HepG2 (cell line): ENCODE data around the gene SASH1. TPM values are rescaled to one million over a fixed set of nuclear protein-coding genes. Genes with fewer than 3 reads are reported as not detected.

Source experiments
- AKAP8 ChIP-seq: sonication (generic); formaldehyde crosslinking; IDR thresholded peaks from 2 replicates; pipeline ENCODE4 v1.5.1; 2020; ENCODE audit warnings: mild to moderate bottlenecking, missing genetic modification reagents
- CERS6 ChIP-seq: sonication (generic); formaldehyde crosslinking; IDR thresholded peaks from 2 replicates; pipeline ENCODE4 v1.5.0; 2020; ENCODE audit warnings: missing genetic modification reagents
- FOXC1 ChIP-seq: sonication (generic); formaldehyde crosslinking; IDR thresholded peaks from 2 replicates; pipeline ENCODE4 v1.8.0; 2022; ENCODE audit warnings: mild to moderate bottlenecking, missing genetic modification reagents, borderline replicate concordance
- HNRNPLL ChIP-seq: fragments of 200-400 bp; formaldehyde crosslinking; IDR thresholded peaks from 2 replicates; pipeline ENCODE4 v1.6.1; 2017; ENCODE audit warnings: mild to moderate bottlenecking, low read depth, low read length; ENCODE audit not compliant: poor library complexity, severe bottlenecking
- KDM3A ChIP-seq: IDR thresholded peaks from 2 replicates; pipeline ENCODE4 v1.6.1; 2018; ENCODE audit warnings: low read depth, missing compliant biosample characterization
- KDM6A ChIP-seq: IDR thresholded peaks from 2 replicates; pipeline ENCODE4 v1.6.1; 2016; ENCODE audit warnings: low read depth
- MTA1 ChIP-seq: sonication (generic); formaldehyde crosslinking; IDR thresholded peaks from 2 replicates; pipeline ENCODE4 v1.4.0; 2020; ENCODE audit warnings: missing genetic modification reagents, mild to moderate bottlenecking, borderline replicate concordance
- PAX8 ChIP-seq: sonication (generic); formaldehyde crosslinking; IDR thresholded peaks from 2 replicates; pipeline ENCODE4 v1.8.0; 2022; ENCODE audit warnings: mild to moderate bottlenecking, missing genetic modification reagents, borderline replicate concordance
- PAXIP1 ChIP-seq: sonication (generic); formaldehyde crosslinking; conservative IDR thresholded peaks from 2 replicates; pipeline ENCODE4 v1.4.0; 2020; ENCODE audit warnings: mild to moderate bottlenecking, missing genetic modification reagents, moderate library complexity
- PREB ChIP-seq: sonication (generic); formaldehyde crosslinking; IDR thresholded peaks from 2 replicates; pipeline ENCODE4 v1.4.0; 2020; ENCODE audit warnings: missing genetic modification reagents
- RORA ChIP-seq: sonication (generic); formaldehyde crosslinking; IDR thresholded peaks from 2 replicates; pipeline ENCODE4 v1.5.0; 2020; ENCODE audit warnings: mild to moderate bottlenecking, missing genetic modification reagents, moderate library complexity
- SALL1 ChIP-seq: sonication (generic); formaldehyde crosslinking; IDR thresholded peaks from 2 replicates; pipeline ENCODE4 v1.8.0; 2022; ENCODE audit warnings: mild to moderate bottlenecking, missing genetic modification reagents
- SMAD3 ChIP-seq: sonication (generic); formaldehyde crosslinking; IDR thresholded peaks from 2 replicates; pipeline ENCODE4 v1.4.0; 2020; ENCODE audit warnings: missing genetic modification reagents
- TAF1 ChIP-seq: sonication (generic); formaldehyde crosslinking; IDR thresholded peaks from 2 replicates; pipeline ENCODE4 v1.4.0; 2020; ENCODE audit warnings: missing genetic modification reagents
- ZNF12 ChIP-seq: sonication (generic); formaldehyde crosslinking; IDR thresholded peaks from 2 replicates; pipeline ENCODE4 v1.5.0; 2020; ENCODE audit warnings: missing genetic modification reagents
- ZNF33B ChIP-seq: sonication (generic); formaldehyde crosslinking; IDR thresholded peaks from 2 replicates; pipeline ENCODE4 v1.5.1; 2020; ENCODE audit warnings: mild to moderate bottlenecking, missing genetic modification reagents
- ZNF362 ChIP-seq: sonication (generic); formaldehyde crosslinking; IDR thresholded peaks from 2 replicates; pipeline ENCODE4 v1.4.0; 2020; ENCODE audit warnings: missing genetic modification reagents, mild to moderate bottlenecking, borderline replicate concordance
- ZNF430 ChIP-seq: sonication (generic); formaldehyde crosslinking; IDR thresholded peaks from 2 replicates; pipeline ENCODE4 v1.9.0; 2021; ENCODE audit warnings: mild to moderate bottlenecking, missing genetic modification reagents
- ZNF512 ChIP-seq: sonication (generic); formaldehyde crosslinking; IDR thresholded peaks from 2 replicates; pipeline ENCODE4 v1.4.0; 2020; ENCODE audit warnings: mild to moderate bottlenecking, missing genetic modification reagents
- ZNF703 ChIP-seq: sonication (generic); formaldehyde crosslinking; IDR thresholded peaks from 2 replicates; pipeline ENCODE4 v1.5.1; 2020; ENCODE audit warnings: missing genetic modification reagents, mild to moderate bottlenecking, moderate library complexity, borderline replicate concordance
- ZNF780A ChIP-seq: sonication (generic); formaldehyde crosslinking; IDR thresholded peaks from 2 replicates; pipeline ENCODE4 v1.8.0; 2022; ENCODE audit warnings: mild to moderate bottlenecking, missing genetic modification reagents, moderate library complexity
- polyA plus RNA-seq, 8 experiments: library from polyadenylated mRNA; depleted of rRNA in 3 of 8; stranded (reverse) in 7 of 8; unstranded in 1 of 8; fragments of >200 nt; fragmentation: Illumina TruSeq in 4 of 8; extraction: Trizol in 4 of 8; gene quantifications; 2 replicates each; pipeline versions ENCODE4 v1.2.1 to v1.2.3, GENCODE V29; 2011 to 2016; ENCODE audit warnings: low read depth in 4 of 8, missing spikeins in 1 of 8, mixed read lengths in 1 of 8; ENCODE audit not compliant: insufficient read depth in 1 of 8
- total RNA-seq, 5 experiments: library from RNA; depleted of rRNA; stranded (reverse); fragments of >200 nt; fragmentation: Illumina TruSeq; extraction: Trizol; gene quantifications; 2 replicates each; pipeline ENCODE4 v1.2.3, GENCODE V29; 2016; ENCODE audit warnings: low read depth in 1 of 5

SASH1 gene
- total and polyA plus RNA-seq, 2 of the 13 experiments (the other 11 are each of a cell fraction or from before 2014, with no cell fraction given): 7.5 to 8.2 TPM

- TF ChIP-seq PAXIP1 (peak; percentile 35; the same call in 1 of the 2 replicates), ZNF12 (no peak), TAF1 (CRISPR knock-in tag) (no peak), ZNF430 (CRISPR knock-in tag) (0 out of 2 replicates have a peak, but pooled peaks have one; percentile 0), KDM6A (CRISPR knock-in tag) (no peak), SMAD3 (CRISPR knock-in tag) (no peak), HNRNPLL (no peak), RORA (CRISPR knock-in tag) (no peak), AKAP8 (CRISPR knock-in tag) (no peak), ZNF33B (CRISPR knock-in tag) (no peak), ZNF780A (peak; percentile 41; the same call in 1 of the 2 replicates), CERS6 (CRISPR knock-in tag) (no peak), ZNF362 (CRISPR knock-in tag) (peak; percentile 85), FOXC1 (no peak), MTA1 (CRISPR knock-in tag) (peak; percentile 40; the same call in 1 of the 2 replicates), ZNF512 (CRISPR knock-in tag) (no peak), KDM3A (CRISPR knock-in tag) (0 out of 2 replicates have a peak, but pooled peaks have one; percentile 34), SALL1 (CRISPR knock-in tag) (peak; percentile 79), PAX8 (CRISPR knock-in tag) (no peak), PREB (CRISPR knock-in tag) (no peak), ZNF703 (CRISPR knock-in tag) (no peak)
These were observed 1.9 kb upstream of the SASH1 start (continued) for GRCh38 chr6:148340586-148341297.
